Measurements from ENCODE around the gene NUDT22.
A peak's percentile ranks its signal among the peaks of the same experiment; 100 is the strongest.

The NUDT22 gene

DNA sequence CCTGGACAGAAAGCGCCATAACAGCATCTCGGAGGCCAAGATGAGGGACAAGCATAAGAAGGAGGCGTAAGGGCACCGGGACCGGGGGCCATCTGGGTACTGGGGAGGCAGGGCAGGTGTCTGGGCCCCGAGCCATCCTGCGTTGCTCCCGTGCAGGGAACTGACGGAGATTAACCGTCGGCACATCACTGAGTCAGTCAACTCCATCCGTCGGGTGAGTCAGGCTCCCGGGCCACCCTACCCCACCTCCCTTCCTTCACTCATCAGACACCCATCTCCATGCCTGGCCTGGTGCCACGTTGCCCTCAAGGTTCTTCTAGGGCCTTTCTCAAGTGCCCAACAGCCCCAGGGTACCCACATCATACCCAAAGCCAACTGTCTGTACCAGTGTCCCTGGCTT lies 40.3 kb downstream of the NUDT22 start:
- peaks cover 9% of the 10 kb centered on the region for H3K79me2 ChIP-seq (ENCODE audit: control insufficient read depth, insufficient read depth, low read length, poor library complexity)
- peaks cover 35% of the 10 kb centered on the region for H3K79me1 ChIP-seq (ENCODE audit: low read length)
- H3K27me3 ChIP-seq (ENCODE audit: insufficient read depth, low read length): no peaks in the 10 kb centered on the region
- H3K9me3 ChIP-seq (ENCODE audit: insufficient read depth, low read depth, low read length): peaks cover 2% of the 10 kb centered on the region
- no peak overlapping the region for H3K27ac ChIP-seq (ENCODE audit: low read depth, low read length)
- no peak overlapping the region for H4K8ac ChIP-seq (ENCODE audit: low read depth, low read length)
- no CpG with 5 or more reads among the region's 15 CpGs for WGBS (ENCODE audit: extremely low coverage, insufficient coverage, insufficient read length)
- no peak overlapping the region for H2AK5ac ChIP-seq (ENCODE audit: low read length)
- H2AFZ ChIP-seq (ENCODE audit: insufficient read depth, low read length, poor library complexity): no peak overlapping the region
- H3K23ac ChIP-seq (ENCODE audit: low read length): no peak overlapping the region
- H3K14ac ChIP-seq (ENCODE audit: low read length): no peak overlapping the region
- no peak overlapping the region for H2BK12ac ChIP-seq (ENCODE audit: low read length)
- no peak overlapping the region for H3K9ac ChIP-seq (ENCODE audit: low read length)
- no peak overlapping the region for H2BK120ac ChIP-seq (ENCODE audit: insufficient read depth, low read length, poor library complexity)
- H3K4me2 ChIP-seq (ENCODE audit: low read length): no peak overlapping the region
- no peak overlapping the region for H3K4ac ChIP-seq (ENCODE audit: low read depth, low read length)
- no peak overlapping the region for H4K91ac ChIP-seq (ENCODE audit: low read depth, low read length)
- H3K4me3 ChIP-seq (ENCODE audit: low read depth, low read length): no peak overlapping the region
- peaks cover 37 to 42% of the 10 kb centered on the region in 2 experiments for H3K4me1 ChIP-seq (ENCODE audit: control insufficient read depth in 1 of 2, insufficient read depth in 2 of 2, low read length in 2 of 2)
- H3K18ac ChIP-seq (ENCODE audit: low read length): no peak overlapping the region
- H2BK5ac ChIP-seq (ENCODE audit: low read depth, low read length, poor library complexity): no peak overlapping the region
- H4K12ac ChIP-seq (ENCODE audit: low read depth, low read length): no peak overlapping the region
- peaks cover 55 to 57% of the 10 kb centered on the region in 2 experiments for H3K36me3 ChIP-seq (ENCODE audit: control insufficient read depth in 1 of 2, insufficient read depth in 2 of 2, low read length in 2 of 2)
- no peak for DNase-seq

- H2AFZ ChIP-seq (ENCODE audit: insufficient read depth, low read length, poor library complexity): no peak overlapping the region
- no peak overlapping the region for H4K91ac ChIP-seq (ENCODE audit: low read depth, low read length)
- no peak overlapping the region for H2BK12ac ChIP-seq (ENCODE audit: low read length)
- H3K36me3 ChIP-seq (ENCODE audit: control insufficient read depth in 1 of 2, insufficient read depth in 2 of 2, low read length in 2 of 2): peaks cover 46 to 50% of the 10 kb centered on the region in 2 experiments
- H3K4me1 ChIP-seq (ENCODE audit: control insufficient read depth in 1 of 2, insufficient read depth in 2 of 2, low read length in 2 of 2): peaks cover 35 to 41% of the 10 kb centered on the region in 2 experiments
- no peak overlapping the region for H3K4ac ChIP-seq (ENCODE audit: low read depth, low read length)
- H3K79me1 ChIP-seq (ENCODE audit: low read length): peaks cover 40% of the 10 kb centered on the region
- no peak overlapping the region for H3K23ac ChIP-seq (ENCODE audit: low read length)
- no peak overlapping the region for H2BK5ac ChIP-seq (ENCODE audit: low read depth, low read length, poor library complexity)
- H3K4me3 ChIP-seq (ENCODE audit: low read depth, low read length): no peak overlapping the region
- H2AK5ac ChIP-seq (ENCODE audit: low read length): no peak overlapping the region
- H4K12ac ChIP-seq (ENCODE audit: low read depth, low read length): no peak overlapping the region
- peaks cover 13% of the 10 kb centered on the region for H3K79me2 ChIP-seq (ENCODE audit: control insufficient read depth, insufficient read depth, low read length, poor library complexity)
- H3K9me3 ChIP-seq (ENCODE audit: insufficient read depth, low read depth, low read length): peaks cover 2% of the 10 kb centered on the region
- no peak overlapping the region for H3K14ac ChIP-seq (ENCODE audit: low read length)
- H4K8ac ChIP-seq (ENCODE audit: low read depth, low read length): no peak overlapping the region
- no peak overlapping the region for H2BK120ac ChIP-seq (ENCODE audit: insufficient read depth, low read length, poor library complexity)
- WGBS (ENCODE audit: extremely low coverage, insufficient coverage, insufficient read length): no CpG with 5 or more reads among the region's 27 CpGs
- H3K27ac ChIP-seq (ENCODE audit: low read depth, low read length): no peak overlapping the region
- H3K18ac ChIP-seq (ENCODE audit: low read length): no peak overlapping the region
- H3K9ac ChIP-seq (ENCODE audit: low read length): no peak overlapping the region
- no peaks in the 10 kb centered on the region for H3K27me3 ChIP-seq (ENCODE audit: insufficient read depth, low read length)
- no peak overlapping the region for H3K4me2 ChIP-seq (ENCODE audit: low read length)
- DNase-seq: peak in 1 of 2 donors; percentile 23
These were observed 41.3 kb downstream of the NUDT22 start for GRCh38 chr11:64267207-64267945.

DNA sequence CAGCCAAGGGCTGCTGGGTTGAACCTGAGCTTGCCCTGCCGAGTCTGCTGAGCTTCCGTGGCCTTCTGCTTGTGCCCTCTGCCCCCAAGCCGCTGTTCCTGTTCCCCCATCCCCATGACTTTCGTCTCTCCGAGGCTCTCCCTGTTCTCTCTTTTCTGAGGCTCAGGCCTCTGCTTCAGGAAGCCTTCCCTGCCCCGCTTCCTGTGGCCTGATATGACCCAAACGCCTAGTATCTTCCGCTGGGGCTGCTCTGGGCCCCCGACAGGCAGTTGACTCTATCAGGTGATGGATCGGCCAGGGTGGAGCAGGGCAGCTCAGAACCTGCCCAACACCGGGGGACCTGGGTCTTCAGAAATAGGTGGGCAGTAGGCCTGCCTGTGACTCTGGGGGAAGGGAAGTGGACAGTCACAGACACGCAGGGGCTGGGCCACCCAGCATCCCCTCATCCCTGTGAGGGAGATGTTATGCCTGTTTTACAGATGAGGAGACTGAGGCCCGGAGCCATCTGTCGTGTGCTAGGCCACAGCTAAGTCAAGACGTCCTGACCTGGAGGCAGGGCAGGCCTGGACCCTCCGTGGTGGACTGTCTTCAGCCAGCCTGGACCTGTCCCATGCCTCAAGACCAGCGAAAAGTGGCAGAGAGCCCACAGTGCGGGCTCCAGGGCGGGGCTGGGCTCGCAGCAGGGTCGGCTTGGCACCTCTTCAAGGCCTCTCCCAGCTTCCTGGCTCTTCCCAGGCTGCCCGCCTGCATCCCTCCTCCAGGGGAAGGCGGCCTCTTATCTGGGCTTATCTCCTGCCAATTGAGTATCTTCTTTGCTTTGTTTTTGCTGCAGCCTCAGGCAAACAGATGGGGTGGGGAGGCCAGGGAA lies 42.2 kb downstream of the NUDT22 start:
- H3K23ac ChIP-seq (ENCODE audit: low read length): no peak overlapping the region
- peaks cover 13% of the 10 kb centered on the region for H3K79me2 ChIP-seq (ENCODE audit: control insufficient read depth, insufficient read depth, low read length, poor library complexity)
- H3K18ac ChIP-seq (ENCODE audit: low read length): peak overlapping the region; percentile 15
- peaks cover 42 to 46% of the 10 kb centered on the region in 2 experiments for H3K36me3 ChIP-seq (ENCODE audit: control insufficient read depth in 1 of 2, insufficient read depth in 2 of 2, low read length in 2 of 2)
- H3K79me1 ChIP-seq (ENCODE audit: low read length): peaks cover 35% of the 10 kb centered on the region
- peaks cover 27 to 32% of the 10 kb centered on the region in 2 experiments for H3K4me1 ChIP-seq (ENCODE audit: control insufficient read depth in 1 of 2, insufficient read depth in 2 of 2, low read length in 2 of 2)
- H3K9ac ChIP-seq (ENCODE audit: low read length): no peak overlapping the region
- no peaks in the 10 kb centered on the region for H3K27me3 ChIP-seq (ENCODE audit: insufficient read depth, low read length)
- peak overlapping the region; percentile 96 for H4K91ac ChIP-seq (ENCODE audit: low read depth, low read length)
- H3K4me3 ChIP-seq (ENCODE audit: low read depth, low read length): peak overlapping the region; percentile 21
- H2BK120ac ChIP-seq (ENCODE audit: insufficient read depth, low read length, poor library complexity): peak overlapping the region; percentile 8
- H2BK5ac ChIP-seq (ENCODE audit: low read depth, low read length, poor library complexity): peak overlapping the region; percentile 8
- no CpG with 5 or more reads among the region's 23 CpGs for WGBS (ENCODE audit: extremely low coverage, insufficient coverage, insufficient read length)
- no peak overlapping the region for H3K4ac ChIP-seq (ENCODE audit: low read depth, low read length)
- H2AK5ac ChIP-seq (ENCODE audit: low read length): peak overlapping the region; percentile 57
- H4K8ac ChIP-seq (ENCODE audit: low read depth, low read length): peak overlapping the region; percentile 10
- peak overlapping the region; percentile 92 for H3K4me2 ChIP-seq (ENCODE audit: low read length)
- H2AFZ ChIP-seq (ENCODE audit: insufficient read depth, low read length, poor library complexity): peak overlapping the region; percentile 6
- H4K12ac ChIP-seq (ENCODE audit: low read depth, low read length): peak overlapping the region; percentile 46
- H3K9me3 ChIP-seq (ENCODE audit: insufficient read depth, low read depth, low read length): no peaks in the 10 kb centered on the region
- H2BK12ac ChIP-seq (ENCODE audit: low read length): peak overlapping the region; percentile 39
- peak in 1 of 2 donors; percentile 83 for DNase-seq
- H3K14ac ChIP-seq (ENCODE audit: low read length): peak overlapping the region; percentile 96
- H3K27ac ChIP-seq (ENCODE audit: low read depth, low read length): peak overlapping the region; percentile 97

- H3K14ac ChIP-seq (ENCODE audit: low read length): peak overlapping the region; percentile 96
- peak overlapping the region; percentile 91 for H2BK120ac ChIP-seq (ENCODE audit: insufficient read depth, low read length, poor library complexity)
- peak overlapping the region; percentile 90 for H2BK5ac ChIP-seq (ENCODE audit: low read depth, low read length, poor library complexity)
- peak overlapping the region; percentile 70 for H3K4me3 ChIP-seq (ENCODE audit: low read depth, low read length)
- DNase-seq: peak; percentile 64 to 77
- no peaks in the 10 kb centered on the region for H3K9me3 ChIP-seq (ENCODE audit: insufficient read depth, low read depth, low read length)
- H4K12ac ChIP-seq (ENCODE audit: low read depth, low read length): peak overlapping the region; percentile 89
- peaks cover 13% of the 10 kb centered on the region for H3K79me2 ChIP-seq (ENCODE audit: control insufficient read depth, insufficient read depth, low read length, poor library complexity)
- peak overlapping the region; percentile 96 for H4K91ac ChIP-seq (ENCODE audit: low read depth, low read length)
- peak overlapping the region; percentile 0 for H2BK12ac ChIP-seq (ENCODE audit: low read length)
- H3K27ac ChIP-seq (ENCODE audit: low read depth, low read length): peak overlapping the region; percentile 97
- H3K36me3 ChIP-seq (ENCODE audit: control insufficient read depth in 1 of 2, insufficient read depth in 2 of 2, low read length in 2 of 2): peaks cover 34 to 39% of the 10 kb centered on the region in 2 experiments
- no peaks in the 10 kb centered on the region for H3K27me3 ChIP-seq (ENCODE audit: insufficient read depth, low read length)
- H3K4ac ChIP-seq (ENCODE audit: low read depth, low read length): peak overlapping the region; percentile 67
- peak overlapping the region; percentile 55 for H2AK5ac ChIP-seq (ENCODE audit: low read length)
- H3K4me1 ChIP-seq (ENCODE audit: control insufficient read depth in 1 of 2, insufficient read depth in 2 of 2, low read length in 2 of 2): peaks cover 20 to 24% of the 10 kb centered on the region in 2 experiments
- H2AFZ ChIP-seq (ENCODE audit: insufficient read depth, low read length, poor library complexity): peak overlapping the region; percentile 64
- no peak overlapping the region for H3K23ac ChIP-seq (ENCODE audit: low read length)
- WGBS (ENCODE audit: extremely low coverage, insufficient coverage, insufficient read length): no CpG with 5 or more reads among the region's 34 CpGs
- peak overlapping the region; percentile 90 for H3K9ac ChIP-seq (ENCODE audit: low read length)
- H3K4me2 ChIP-seq (ENCODE audit: low read length): peak overlapping the region; percentile 92
- H4K8ac ChIP-seq (ENCODE audit: low read depth, low read length): peak overlapping the region; percentile 92
- H3K18ac ChIP-seq (ENCODE audit: low read length): peak overlapping the region; percentile 85
- H3K79me1 ChIP-seq (ENCODE audit: low read length): peaks cover 29% of the 10 kb centered on the region
These were observed 42.9 kb downstream of the NUDT22 start for GRCh38 chr11:64268893-64269539.

All from trophoblast cell (in vitro differentiated cells and primary cell).